NB4 (cell line): ENCODE results near the gene IQCM.

Source experiments
- CTCF ChIP-seq: IDR thresholded peaks from one replicate; pipeline ENCODE4 v1.5.1; 2012; ENCODE audit warnings: low read depth, low read length
- MAX ChIP-seq: IDR thresholded peaks from 2 replicates; pipeline ENCODE4 v1.6.1; 2011; ENCODE audit warnings: low read depth, low read length
- MYC ChIP-seq: IDR thresholded peaks from 2 replicates; pipeline ENCODE4 v1.6.1; 2011; ENCODE audit warnings: low read depth, low read length
- POLR2A ChIP-seq: IDR thresholded peaks from 2 replicates; pipeline ENCODE4 v1.6.1; 2011; ENCODE audit warnings: mild to moderate bottlenecking; ENCODE audit not compliant: insufficient read length; ENCODE audit errors: extremely low read depth

DNA sequence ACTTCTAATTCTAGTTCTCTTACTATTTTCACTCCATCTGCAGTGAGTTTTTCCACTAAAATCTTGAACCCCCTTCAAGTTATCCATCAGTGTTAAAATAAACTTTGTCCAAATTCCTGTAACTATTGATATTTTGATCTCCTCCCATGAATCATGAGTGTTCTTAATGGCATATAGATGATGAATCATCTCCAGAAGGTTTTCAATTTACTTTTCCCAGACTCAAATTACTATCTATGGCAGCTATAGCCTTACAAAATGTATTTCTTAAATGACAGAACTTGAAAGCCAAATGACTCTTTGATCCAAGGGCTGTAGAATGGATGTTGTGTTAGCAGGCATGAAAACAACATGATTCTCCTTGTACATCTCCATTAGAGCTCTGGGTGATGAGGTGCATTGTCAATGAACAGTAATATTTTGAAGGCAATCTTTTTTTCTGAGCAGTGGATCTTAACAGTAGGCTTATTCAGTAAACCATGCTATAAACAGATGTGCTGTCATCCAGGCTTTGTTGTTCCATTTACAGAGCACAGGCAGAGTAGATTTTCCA is 16.1 kb upstream of the IQCM start:
- TF ChIP-seq CTCF, result no peak
- no peak for TF ChIP-seq POLR2A
- TF ChIP-seq MAX, result no peak
- no peak for TF ChIP-seq MYC
